Measurements from ENCODE around the gene COL7A1.
"Not testable (repeated sequence)": the region's sequence is repeated elsewhere in the genome, so short reads cannot be mapped to it uniquely, and the experiment has no call there.

COL7A1 gene

GRCh38 chr3:48532271-48532976 is 62.7 kb downstream of the COL7A1 start:
- DNase-seq = no peak

- not testable (repeated sequence) for DNase-seq
These were observed 64.4 kb downstream of the COL7A1 start for GRCh38 chr3:48530701-48531100.

GRCh38 chr3:48528754-48529153 is 66.4 kb downstream of the COL7A1 start:
- no peak for DNase-seq

GRCh38 chr3:48528048-48528447 is 67.1 kb downstream of the COL7A1 start:
- DNase-seq = no peak

GRCh38 chr3:48524970-48525369 is 70.2 kb downstream of the COL7A1 start:
- no peak for DNase-seq

GRCh38 chr3:48521635-48522034 is 73.5 kb downstream of the COL7A1 start:
- no peak for DNase-seq

- no peak for DNase-seq
These were observed 75.9 kb downstream of the COL7A1 start for GRCh38 chr3:48519277-48519643.

GRCh38 chr3:48518638-48519276 is 76.4 kb downstream of the COL7A1 start:
- no peak for DNase-seq

GRCh38 chr3:48518069-48518468 is 77.1 kb downstream of the COL7A1 start:
- DNase-seq = no peak

- DNase-seq = no peak
These were observed 78.6 kb downstream of the COL7A1 start for GRCh38 chr3:48516571-48516970.

GRCh38 chr3:48514431-48515227 is 80.5 kb downstream of the COL7A1 start:
- DNase-seq = no peak

Measured in NCI-H510A (cell line).